ENCODE results near the gene TRPC4.
"Not testable (repeated sequence)": the region's sequence is repeated elsewhere in the genome, so short reads cannot be mapped to it uniquely, and the experiment has no call there.

The TRPC4 gene

DNA sequence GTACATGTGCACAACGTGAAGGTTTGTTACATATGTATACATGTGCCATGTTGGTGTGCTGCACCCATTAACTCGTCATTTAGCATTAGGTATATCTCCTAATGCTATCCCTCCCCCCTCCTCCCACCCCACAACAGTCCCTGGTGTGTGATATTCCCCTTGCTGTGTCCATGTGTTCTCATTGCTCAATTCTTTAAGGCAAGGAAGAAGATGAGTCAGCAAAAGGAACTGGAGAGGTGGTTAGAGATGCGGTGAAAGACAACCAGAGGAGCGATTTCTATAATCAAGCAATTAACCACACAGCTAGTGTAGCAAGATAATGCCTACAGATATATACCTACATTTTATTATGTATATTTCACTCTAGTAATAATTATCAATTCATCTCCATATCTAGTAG is 280.2 kb downstream of the TRPC4 start:
- H3K27ac ChIP-seq (ENCODE audit: insufficient read depth in 1 of 2, low read depth in 1 of 2, low read length in 2 of 2, poor library complexity in 1 of 2, severe bottlenecking in 2 of 2); H3K36me3 ChIP-seq (ENCODE audit: control insufficient read depth in 4 of 4, insufficient read depth in 4 of 4, low read length in 3 of 4); H3K27me3 ChIP-seq (replicated peaks in 2 of 5; ENCODE audit: control insufficient read depth in 4 of 5, insufficient read depth in 5 of 5, low read length in 4 of 5); DNase-seq; H3K4me3 ChIP-seq (ENCODE audit: control insufficient read depth in 1 of 7, extremely low read depth in 1 of 7, insufficient read depth in 4 of 7, low read depth in 2 of 7, low read length in 6 of 7); H3K4me1 ChIP-seq (ENCODE audit: control extremely low read depth in 1 of 4, control insufficient read depth in 4 of 4, insufficient read depth in 4 of 4, low read length in 3 of 4); H3K9me3 ChIP-seq (ENCODE audit: control extremely low read depth in 1 of 5, control insufficient read depth in 4 of 5, insufficient read depth in 2 of 5, low read depth in 1 of 5, low read length in 4 of 5); CTCF ChIA-PET; POLR2A ChIA-PET: not testable (repeated sequence)
- WGBS (ENCODE audit: insufficient coverage): no CpG with 5 or more reads among the region's 4 CpGs

DNA sequence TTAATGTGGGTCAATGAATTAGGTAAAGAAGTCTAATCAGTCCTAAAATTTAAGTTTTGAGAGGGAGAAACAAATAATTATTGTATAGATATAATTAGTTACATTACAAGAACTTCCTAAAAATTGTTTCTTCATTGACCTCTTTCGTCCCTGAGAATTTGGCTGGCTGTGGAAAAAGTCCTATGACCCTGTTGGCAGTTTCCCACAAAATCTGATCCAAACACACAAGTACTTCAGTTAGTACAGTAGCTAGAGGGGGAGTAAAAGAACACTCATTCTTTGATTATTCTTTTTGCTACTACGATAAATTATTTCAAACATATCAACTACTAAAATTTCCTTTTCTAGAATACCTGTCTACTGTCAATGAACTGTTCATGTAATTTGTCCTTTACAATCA is 282.3 kb downstream of the TRPC4 start:
- Histone ChIP-seq H3K36me3 (ENCODE audit: control insufficient read depth in 4 of 4, insufficient read depth in 4 of 4, low read length in 3 of 4) (no peaks in the 10 kb centered on the region), H3K27ac (ENCODE audit: insufficient read depth in 1 of 2, low read depth in 1 of 2, low read length in 2 of 2, poor library complexity in 1 of 2, severe bottlenecking in 2 of 2) (no peak overlapping the region), H3K4me3 (ENCODE audit: control insufficient read depth in 1 of 7, extremely low read depth in 1 of 7, insufficient read depth in 4 of 7, low read depth in 2 of 7, low read length in 6 of 7) (no peak overlapping the region), H3K4me1 (ENCODE audit: control extremely low read depth in 1 of 4, control insufficient read depth in 4 of 4, insufficient read depth in 4 of 4, low read length in 3 of 4) (no peaks in the 10 kb centered on the region), H3K27me3 (replicated peaks in 2 of 5; ENCODE audit: control insufficient read depth in 4 of 5, insufficient read depth in 5 of 5, low read length in 4 of 5) (no peaks in the 10 kb centered on the region), H3K9me3 (ENCODE audit: control extremely low read depth in 1 of 5, control insufficient read depth in 4 of 5, insufficient read depth in 2 of 5, low read depth in 1 of 5, low read length in 4 of 5) (no peaks in the 10 kb centered on the region)
- ChIA-PET CTCF (no interaction called here), POLR2A (no interaction called here)
- no peak for DNase-seq
- WGBS (ENCODE audit: insufficient coverage): 100% methylated on average over 1 of the region's 2 CpGs

Data from common myeloid progenitor, CD34-positive (primary cell).